ENCODE data around the gene PFDN1. TPM values are rescaled to one million over a fixed set of nuclear protein-coding genes. Genes with fewer than 3 reads are reported as not detected.

Gene PFDN1
- total RNA-seq, 6 experiments from 2014 or later = 9.8 to 30.8 (median 14.7) TPM

DNA sequence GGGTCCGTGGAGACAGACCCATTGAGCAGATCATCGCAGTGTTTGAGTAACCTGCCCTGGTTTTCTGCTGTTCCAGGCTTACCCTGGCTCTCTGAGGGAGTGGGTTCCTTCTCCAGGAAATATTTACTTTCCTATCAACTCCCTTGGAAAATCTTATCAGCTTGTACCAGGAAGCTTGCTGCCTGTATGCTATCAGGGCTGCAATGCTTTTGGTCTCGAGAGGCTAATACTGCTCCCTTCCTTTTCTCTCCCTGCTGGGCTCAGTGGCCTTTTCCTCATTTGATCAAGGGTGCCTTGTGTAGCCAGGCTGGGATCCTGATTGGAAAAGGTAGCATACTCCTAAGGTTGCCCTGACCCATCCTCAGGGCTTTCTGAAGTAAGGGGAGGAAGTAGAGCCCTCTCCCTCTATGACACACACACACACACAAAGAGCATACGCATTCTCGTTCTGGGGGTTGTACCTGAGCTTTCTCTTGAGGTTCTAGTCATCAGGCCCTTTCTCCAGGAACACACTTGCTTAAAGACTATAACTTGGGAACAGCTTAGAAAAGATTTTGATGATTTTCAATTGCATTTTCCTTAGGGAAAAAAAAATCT is 86.3 kb downstream of the PFDN1 start:
- TF ChIP-seq POLR2A (IDR thresholded peaks at IDR 0.05) = no peak
- TF ChIP-seq, protein P1, sequence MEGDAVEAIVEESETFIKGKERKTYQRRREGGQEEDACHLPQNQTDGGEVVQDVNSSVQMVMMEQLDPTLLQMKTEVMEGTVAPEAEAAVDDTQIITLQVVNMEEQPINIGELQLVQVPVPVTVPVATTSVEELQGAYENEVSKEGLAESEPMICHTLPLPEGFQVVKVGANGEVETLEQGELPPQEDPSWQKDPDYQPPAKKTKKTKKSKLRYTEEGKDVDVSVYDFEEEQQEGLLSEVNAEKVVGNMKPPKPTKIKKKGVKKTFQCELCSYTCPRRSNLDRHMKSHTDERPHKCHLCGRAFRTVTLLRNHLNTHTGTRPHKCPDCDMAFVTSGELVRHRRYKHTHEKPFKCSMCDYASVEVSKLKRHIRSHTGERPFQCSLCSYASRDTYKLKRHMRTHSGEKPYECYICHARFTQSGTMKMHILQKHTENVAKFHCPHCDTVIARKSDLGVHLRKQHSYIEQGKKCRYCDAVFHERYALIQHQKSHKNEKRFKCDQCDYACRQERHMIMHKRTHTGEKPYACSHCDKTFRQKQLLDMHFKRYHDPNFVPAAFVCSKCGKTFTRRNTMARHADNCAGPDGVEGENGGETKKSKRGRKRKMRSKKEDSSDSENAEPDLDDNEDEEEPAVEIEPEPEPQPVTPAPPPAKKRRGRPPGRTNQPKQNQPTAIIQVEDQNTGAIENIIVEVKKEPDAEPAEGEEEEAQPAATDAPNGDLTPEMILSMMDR (IDR thresholded peaks at IDR 0.05) = no peak
- no peaks in the 10 kb centered on the region for H3K36me3 ChIP-seq
- ATAC-seq (peak in 2 of 4 donors; percentile 23 to 52), DNase-seq (no peak)
- H3K4me1 ChIP-seq = peaks cover 0 to 33% (median 14%) of the 10 kb centered on the region in 4 donors
- no peaks in the 10 kb centered on the region for H3K27me3 ChIP-seq
- intact Hi-C loops (cut with DNase I) = no loop called here
- H3K27ac ChIP-seq = peak overlapping the region in 1 of 3 donors; percentile 9
- 86% methylated on average over 4 of the region's 5 CpGs for WGBS (ENCODE audit: insufficient coverage, low coverage, low lambda C conversion rate, missing lambda C conversion rate)
- no peak overlapping the region for H3K4me3 ChIP-seq
- H3K9me3 ChIP-seq = no peaks in the 10 kb centered on the region

DNA sequence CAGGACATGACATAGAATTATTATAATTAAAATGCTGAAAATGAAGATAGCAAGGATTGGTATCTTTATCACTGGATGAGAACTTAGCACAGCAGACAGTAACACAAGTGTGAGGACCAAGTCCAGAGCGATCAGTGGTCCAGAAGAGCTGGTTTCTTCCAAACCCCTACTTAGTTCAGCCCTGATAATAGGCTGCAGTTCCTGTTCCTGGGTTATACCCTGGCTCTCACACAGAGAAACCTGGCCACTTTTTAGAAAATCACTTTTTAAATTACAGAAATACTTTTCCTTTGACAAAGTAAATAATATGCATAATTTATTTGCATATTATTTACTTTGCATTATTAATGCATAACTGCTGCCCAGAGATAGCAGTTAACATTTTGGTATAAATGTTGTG is 87.6 kb downstream of the PFDN1 start:
- DNase-seq (no peak), ATAC-seq (no peak)
- TF ChIP-seq, protein P1 (IDR thresholded peaks at IDR 0.05) = no peak
- TF ChIP-seq POLR2A (IDR thresholded peaks at IDR 0.05) = no peak
- H3K4me1 ChIP-seq = peaks cover 0 to 22% (median 10%) of the 10 kb centered on the region in 4 donors
- no peaks in the 10 kb centered on the region for H3K9me3 ChIP-seq
- WGBS (ENCODE audit: insufficient coverage, low coverage, low lambda C conversion rate, missing lambda C conversion rate) = 75% methylated on average over 1 of the region's 1 CpG
- no peaks in the 10 kb centered on the region for H3K36me3 ChIP-seq
- H3K27ac ChIP-seq = no peak overlapping the region
- intact Hi-C loops (cut with DNase I) = no loop called here
- H3K27me3 ChIP-seq = no peaks in the 10 kb centered on the region
- H3K4me3 ChIP-seq = no peak overlapping the region

DNA sequence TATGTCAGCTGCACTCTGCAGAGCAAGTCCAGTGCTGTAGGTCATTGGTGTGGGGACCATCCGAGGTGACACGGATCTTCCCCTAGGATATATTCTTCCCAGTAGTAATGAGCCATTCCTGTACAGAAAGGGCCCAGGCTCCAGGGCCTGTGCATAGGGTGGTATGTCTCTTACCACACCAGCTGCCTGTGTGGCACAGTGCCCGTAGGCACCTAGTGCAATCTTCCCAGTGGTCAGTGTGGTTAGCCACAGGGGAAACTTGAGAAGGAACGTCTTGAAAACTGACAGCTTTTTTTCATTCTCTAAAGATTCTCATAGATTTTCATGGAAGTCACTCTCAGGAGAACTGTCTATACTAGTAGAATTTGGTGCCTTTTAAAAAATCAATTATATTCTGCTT is 88.1 kb downstream of the PFDN1 start:
- 69% methylated on average over 2 of the region's 4 CpGs for WGBS (ENCODE audit: insufficient coverage, low coverage, low lambda C conversion rate, missing lambda C conversion rate)
- Histone ChIP-seq H3K27me3 (no peaks in the 10 kb centered on the region), H3K4me3 (no peak overlapping the region), H3K9me3 (no peaks in the 10 kb centered on the region), H3K27ac (no peak overlapping the region), H3K4me1 (peaks cover 0 to 18% (median 8%) of the 10 kb centered on the region in 4 donors), H3K36me3 (no peaks in the 10 kb centered on the region)
- DNase-seq (no peak), ATAC-seq (no peak)
- intact Hi-C loops (cut with DNase I) = no loop called here
- TF ChIP-seq, protein P1 (IDR thresholded peaks at IDR 0.05) = no peak
- no peak for TF ChIP-seq POLR2A (IDR thresholded peaks at IDR 0.05)

DNA sequence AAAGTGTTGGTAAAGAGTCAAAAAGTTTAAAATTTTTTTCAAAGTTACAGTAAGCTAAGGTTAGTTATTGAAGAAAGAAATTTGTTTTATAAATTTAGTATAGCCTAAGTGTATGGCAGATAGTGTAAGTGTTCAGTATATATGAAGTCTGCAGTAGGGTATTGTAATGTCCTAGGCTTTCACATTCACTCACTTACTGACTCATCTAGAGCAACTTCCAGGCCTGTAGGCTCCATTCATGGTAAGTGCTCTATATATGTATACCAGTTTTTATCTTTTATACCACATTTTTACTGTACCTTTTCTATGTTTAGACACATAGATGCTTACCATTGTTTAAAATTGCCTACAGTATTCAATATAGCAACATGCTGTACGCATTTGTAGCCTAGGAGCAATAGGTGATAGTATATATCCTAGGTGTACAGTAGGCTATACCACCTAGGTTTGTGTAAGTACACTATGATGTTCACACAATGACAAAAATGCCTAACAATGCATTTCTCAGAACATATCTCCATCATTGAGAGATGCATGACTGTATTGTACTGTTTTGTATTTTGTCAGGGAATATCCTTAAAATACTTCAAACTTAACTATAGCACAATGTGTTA is 89.4 kb downstream of the PFDN1 start:
- WGBS (ENCODE audit: insufficient coverage, low coverage, low lambda C conversion rate, missing lambda C conversion rate) = 100% methylated on average over 1 of the region's 1 CpG
- Histone ChIP-seq H3K9me3 (no peaks in the 10 kb centered on the region), H3K27me3 (no peaks in the 10 kb centered on the region), H3K4me1 (peaks cover 0 to 4% (median 2%) of the 10 kb centered on the region in 4 donors), H3K36me3 (no peaks in the 10 kb centered on the region), H3K27ac (no peak overlapping the region), H3K4me3 (no peak overlapping the region)
- DNase-seq (no peak), ATAC-seq (no peak)
- TF ChIP-seq, protein P1 (IDR thresholded peaks at IDR 0.05) = no peak
- intact Hi-C loops (cut with DNase I) = no loop called here
